OCI-M1 (cell line): ENCODE measurements around the gene GNRH2.
"Not testable (repeated sequence)": the region's sequence is repeated elsewhere in the genome, so short reads cannot be mapped to it uniquely, and the experiment has no call there.

Experiments used
- DNase-seq: peaks from one replicate; lab custom pipeline; 2025; lab: John Stamatoyannopoulos, UW

The GNRH2 gene

DNA sequence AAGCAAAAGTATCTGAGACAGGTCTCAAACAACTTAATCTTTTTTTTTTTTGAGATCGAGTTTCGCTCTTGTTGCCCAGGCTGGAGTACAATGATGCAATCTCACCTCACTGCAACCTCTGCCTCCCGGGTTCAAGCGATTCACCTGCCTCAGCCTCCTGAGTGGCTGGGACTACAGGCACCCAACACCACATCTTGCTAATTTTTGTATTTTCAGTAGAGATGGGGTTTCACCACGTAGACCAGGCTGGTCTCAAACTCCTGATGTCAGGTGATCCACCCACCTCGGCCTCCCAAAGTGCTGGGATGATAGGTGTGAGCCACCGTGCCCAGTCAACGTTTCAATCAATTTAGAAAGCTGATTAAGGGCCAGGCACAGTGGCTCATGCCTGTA, 29.8 kb downstream of the GNRH2 start:
- DNase-seq, result not testable (repeated sequence)

- DNase-seq, result peak; percentile 48
These were observed 31.4 kb downstream of the GNRH2 start for GRCh38 chr20:3074812-3075211.

DNA sequence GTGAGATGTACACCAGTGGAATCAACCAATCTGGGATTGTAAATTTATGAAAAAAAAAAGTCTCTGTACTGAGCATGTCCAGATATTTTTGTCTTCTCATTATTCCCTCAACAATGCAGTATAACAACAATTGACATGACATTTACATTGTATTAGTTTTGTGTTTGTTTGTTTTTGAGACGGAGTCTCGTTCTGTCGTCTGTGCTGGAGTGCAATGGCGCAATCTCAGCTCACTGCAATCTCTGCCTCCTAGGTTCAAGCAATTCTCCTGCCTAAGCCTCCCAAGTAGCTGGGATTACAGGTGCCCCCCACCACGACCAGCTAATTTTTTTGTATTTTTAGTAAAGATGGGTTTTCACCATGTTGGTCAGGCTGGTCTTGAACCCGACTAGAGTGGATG, 31.9 kb downstream of the GNRH2 start:
- DNase-seq, result not testable (repeated sequence)

DNA sequence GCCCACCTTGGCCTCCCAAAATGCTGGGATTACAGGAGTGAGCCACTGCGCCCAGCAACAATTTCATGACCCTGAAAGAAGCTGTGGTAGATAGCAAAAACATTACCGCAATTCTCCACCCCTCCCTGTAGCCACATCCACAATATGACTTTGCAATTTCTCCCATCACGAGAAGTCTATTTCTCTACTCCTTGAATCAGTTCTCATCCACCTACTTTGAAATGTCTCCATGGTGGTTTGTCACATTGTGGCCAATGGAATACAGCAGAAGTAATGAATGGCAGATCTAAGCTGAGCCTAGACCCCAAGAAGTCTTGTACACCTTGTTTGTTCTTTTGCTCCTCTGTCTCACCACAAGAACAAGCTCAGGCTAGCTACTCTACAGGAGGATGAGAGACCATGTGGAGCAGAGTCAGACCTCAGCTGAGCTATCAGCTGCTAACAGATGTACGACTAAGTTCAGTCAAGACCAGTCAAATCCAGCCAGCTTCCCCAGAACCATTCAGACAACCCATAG, 34.3 kb downstream of the GNRH2 start:
- DNase-seq, result peak; percentile 99

DNA sequence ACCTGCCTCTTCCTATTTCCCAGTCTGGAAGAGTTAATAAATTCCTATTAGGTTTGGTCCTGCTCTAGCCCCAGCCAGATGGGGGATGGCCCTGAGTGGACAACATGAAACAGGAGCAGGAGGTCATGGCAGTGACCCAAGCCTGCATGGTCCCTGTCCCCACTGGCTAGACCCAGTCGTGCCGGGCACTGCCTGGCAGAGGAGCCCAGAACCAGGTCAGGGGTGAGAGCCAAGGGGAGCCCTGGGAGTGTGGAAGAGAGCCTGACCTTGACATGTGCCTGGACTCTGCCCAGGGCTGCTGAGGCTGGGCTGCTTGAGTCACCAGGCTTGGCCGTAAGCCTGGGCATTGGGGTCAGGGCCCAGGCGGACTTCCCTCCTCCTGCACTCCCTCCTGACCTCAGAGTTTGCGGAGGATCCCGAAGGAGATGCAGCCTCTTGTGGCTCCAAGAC, 37.5 kb downstream of the GNRH2 start:
- DNase-seq, result no peak

GRCh38 chr20:3081641-3082040, 38.2 kb downstream of the GNRH2 start:
- DNase-seq, result no peak

DNA sequence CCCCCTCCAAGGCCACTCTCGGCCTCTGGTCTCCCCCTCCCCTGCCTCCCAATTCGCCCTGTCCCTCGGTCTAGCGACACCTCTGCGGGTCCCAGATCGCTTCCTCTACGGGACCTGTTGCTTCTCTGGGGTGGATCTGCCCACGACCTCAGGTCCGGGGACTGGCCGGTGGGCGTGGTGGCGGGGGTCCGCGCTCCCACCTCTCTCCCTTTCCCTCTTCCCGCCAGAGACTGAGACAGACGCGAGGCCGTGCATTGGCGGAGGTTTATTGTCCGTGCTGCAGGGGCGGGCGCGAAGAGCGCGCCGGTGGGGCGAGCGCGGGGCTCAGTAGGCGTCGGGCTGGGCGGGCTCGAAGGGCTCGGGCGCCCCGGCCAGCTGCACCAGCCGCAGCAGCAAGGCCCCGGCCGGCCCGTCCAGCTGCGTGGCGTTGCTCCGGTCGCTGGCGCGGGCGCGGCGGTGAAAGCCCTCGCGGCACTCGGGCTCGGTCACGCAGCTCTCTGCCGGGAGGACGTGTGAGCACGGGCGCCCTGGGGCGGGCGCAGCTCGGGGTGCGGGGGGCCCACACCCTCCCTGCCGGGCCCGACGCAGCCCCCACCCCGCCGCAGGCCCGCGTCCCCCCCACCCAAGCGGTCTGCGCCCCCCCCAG, 39.0 kb downstream of the GNRH2 start:
- no peak for DNase-seq

DNA sequence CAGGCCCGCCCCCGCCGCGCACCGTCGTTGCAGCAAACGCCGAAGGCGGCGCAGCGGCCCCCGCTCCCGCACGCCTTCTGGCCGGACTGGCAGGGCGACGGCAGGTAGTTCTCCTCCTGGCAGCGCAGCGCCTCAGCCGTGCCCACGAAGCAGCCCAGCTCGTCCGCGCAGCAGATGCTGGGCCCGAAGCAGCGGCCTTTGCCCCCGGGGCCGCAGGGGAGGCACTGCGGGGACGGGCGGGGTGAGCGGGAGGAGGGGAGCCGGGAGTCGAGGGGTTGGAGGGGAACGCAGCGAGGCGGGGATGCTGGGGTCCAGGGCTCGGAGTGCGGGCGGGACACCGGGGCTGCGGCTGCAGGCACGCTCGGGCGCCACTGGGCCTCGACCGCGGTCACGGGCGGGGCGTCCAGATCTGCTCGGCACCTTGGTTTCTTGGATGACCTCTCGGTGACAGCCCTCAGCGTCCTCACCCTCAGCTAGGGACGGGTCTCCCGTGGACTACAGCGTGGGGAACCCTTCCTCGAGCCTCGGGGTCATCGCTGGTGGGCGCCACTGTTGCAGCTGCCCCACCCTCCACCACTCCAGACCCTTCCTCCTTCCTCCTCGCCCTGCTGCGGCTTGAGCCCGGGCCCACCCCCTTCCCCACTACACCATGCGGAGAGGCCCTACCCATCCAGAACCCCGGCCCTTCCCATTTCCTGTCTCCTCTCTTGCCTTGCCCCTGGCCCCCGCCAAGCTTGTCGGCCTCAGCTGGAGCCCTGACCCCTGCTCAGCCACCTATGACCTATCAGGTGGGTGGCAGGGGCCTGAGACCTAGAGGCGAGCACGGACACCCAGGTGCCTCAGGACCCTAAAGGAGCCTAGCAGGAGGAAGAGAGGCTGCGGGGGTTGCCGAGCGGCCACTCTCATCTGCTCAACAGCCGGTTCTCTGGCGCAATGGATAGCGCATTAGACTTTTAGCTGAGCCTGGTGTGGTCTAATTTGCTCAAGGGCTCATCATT, 39.8 kb downstream of the GNRH2 start:
- no peak for DNase-seq

DNA sequence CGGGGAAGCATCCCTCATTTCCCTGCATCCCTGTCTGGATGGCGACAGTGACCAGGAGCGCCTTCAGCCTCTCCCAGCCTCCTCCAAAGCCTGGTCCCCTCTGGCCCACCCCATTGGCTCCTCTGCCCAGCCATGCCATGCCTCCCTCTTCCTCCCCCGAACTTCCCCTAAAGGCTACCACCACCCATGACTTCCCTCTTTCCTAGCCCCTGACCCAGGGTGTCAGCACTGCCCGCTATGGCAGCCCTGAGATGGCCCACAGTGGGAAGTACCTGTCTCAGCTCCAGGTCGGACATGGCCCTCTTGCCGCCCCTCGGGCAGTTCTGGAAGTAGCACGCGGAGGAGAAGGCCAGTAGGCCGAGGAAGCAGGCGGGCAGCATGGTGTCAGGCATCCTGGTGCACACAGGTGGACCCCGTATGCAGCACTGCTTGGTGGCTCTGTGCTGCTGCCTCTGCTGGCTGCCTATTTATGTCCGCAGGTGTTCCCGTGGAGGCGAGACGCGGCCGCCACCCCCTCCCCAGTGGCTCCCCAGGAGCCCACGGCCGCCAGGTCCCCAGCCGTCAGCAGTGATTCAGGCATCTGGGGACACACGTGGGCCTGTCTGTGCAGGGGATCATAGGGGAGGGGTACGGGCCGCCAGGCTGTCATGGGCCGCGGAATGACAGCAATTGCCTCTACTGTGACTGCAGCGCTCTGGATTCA, 41.0 kb downstream of the GNRH2 start, which contains the start of gene AVP:
Gene AVP (minus strand): TSS at position 442 of the 703 bp plus-strand sequence. CDS start 50 bp downstream, at position 392.
- no peak for DNase-seq

DNA sequence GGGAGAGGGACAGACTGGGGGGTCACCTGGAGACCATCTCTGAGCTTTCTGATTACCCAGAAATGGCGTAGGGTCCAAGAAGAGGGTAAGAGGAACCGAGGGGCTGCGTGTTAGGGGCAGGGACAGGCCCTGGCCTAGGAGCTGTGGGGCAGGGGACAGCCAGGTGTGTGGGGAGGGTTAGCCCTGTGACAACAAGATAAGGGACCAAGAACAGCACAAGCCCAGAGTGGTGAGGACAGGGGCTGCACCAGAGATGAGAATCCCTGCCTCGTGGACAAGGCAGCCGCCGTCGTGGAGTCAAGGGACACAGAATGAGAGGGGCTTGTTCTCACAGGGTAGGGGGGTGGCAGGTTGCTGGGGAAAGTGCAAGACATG, 41.6 kb downstream of the GNRH2 start:
- no peak for DNase-seq

DNA sequence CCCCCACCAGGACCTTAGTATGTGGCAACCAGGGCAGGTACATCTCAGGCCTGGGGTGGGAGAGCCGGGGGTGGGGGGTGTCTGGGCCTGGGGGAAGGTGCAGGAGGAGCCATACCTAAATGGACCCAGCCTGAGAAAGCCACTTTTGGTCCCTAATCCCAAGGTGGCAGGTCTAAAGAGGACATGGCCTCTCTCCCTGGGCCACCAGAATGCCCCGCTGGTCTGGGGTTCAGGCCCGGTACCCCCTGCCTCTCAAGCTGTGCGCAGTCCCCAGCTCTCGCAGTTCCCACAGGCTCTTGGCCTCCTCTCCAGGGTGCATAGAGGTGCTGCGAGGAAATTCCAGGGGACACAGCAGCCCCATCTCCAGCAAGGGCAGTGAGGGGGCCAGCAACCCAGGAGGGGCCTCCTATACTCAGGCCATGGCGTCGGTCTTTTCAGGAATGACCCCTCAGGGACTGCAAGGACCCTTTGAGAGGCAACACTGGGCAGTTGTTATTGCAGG, 42.2 kb downstream of the GNRH2 start:
- no peak for DNase-seq

- no peak for DNase-seq
These were observed 44.6 kb downstream of the GNRH2 start for GRCh38 chr20:3088031-3088430.

DNA sequence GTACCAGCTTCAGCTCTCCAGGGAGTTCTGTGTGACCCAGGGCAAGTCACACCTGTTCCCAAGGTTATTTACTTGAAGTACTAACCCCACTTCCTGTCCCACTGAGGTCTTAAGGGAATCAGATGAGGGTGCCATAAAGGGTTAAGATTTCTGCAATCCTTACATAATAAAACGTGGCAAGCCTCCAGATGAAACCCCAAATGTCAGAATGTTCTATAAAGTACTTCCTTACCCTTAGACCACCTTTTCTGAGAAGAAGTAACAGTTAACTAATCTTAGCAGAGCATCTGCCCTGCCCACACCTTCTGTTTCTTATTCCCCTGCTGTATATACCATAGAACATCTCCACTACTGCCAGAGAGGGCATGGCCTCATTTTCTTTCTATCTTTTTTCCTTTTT, 47.1 kb downstream of the GNRH2 start:
- DNase-seq, result peak; percentile 83

- no peak for DNase-seq
These were observed 49.4 kb downstream of the GNRH2 start for GRCh38 chr20:3092611-3093379.

DNA sequence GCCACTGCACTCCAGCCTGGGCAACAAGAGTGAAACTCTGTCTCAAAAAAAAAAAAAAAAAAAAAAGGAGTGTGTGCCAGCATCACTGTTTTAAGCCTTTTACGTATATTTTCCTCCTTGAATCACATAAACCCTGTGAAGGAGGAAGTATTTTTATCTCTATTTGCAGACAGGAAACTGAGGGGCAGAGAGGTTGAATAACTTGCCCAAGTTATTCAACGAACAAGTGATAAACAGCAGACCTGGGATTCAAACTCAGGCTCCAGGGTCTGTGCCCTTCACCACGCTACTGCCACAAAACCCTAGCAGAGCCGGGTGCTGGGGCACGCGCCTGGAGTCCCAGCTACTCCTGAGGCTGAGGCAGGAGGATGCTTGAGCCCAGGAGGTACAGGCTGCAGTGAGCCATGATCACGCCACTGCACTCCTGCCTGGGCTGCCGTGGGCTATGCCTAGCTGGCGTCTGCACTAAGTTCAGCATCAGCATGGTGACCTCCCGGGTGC, 50.5 kb downstream of the GNRH2 start:
- DNase-seq, result peak; percentile 95

DNA sequence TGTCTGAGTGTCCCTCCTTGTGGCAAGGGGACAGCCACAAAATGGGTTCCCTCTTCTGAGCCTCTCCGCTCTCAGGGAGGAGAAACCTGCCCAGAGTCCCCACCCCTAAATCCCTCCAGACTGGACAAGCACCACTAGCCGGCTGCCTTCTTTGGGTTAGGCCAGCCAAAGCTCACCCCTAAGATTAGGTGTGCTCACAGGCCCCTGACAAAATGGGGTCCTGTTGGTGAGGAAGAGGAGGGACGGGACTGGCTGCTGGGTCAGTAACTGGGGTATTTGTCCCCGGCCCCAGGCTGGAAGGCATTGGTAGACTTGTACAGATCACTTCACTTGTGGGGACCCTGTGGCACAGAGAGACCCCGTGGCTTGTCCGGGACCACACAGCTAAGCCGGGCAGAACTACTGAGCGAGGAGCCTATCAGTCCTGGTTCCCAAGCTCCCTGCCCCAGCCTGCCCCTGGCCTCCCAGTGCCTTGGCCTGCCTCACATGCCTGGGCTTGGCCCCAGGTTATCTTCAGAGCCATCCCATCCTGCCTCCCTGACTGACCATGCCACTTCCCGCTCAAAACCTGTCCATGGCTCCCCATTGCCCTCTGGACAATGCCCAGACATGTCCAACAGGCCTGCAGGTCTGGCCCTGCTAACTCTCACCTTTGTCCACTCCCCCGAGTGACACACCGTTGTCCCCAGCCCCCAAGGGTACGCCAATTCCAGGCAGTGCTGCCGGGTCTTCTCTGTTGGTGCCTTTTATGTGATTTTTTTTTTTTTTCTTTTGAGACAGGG, 51.6 kb downstream of the GNRH2 start:
- DNase-seq, result no peak
